IMR-90 (cell line): Measurements from ENCODE around the gene LRP1B. TPM values are rescaled to one million over a fixed set of nuclear protein-coding genes. Genes with fewer than 3 reads are reported as not detected.

Experiments used
- ATAC-seq: fragments of 200-7000 bp; cut with Tn5 transposase; 2 replicates; pipeline ENCODE4 v1.9.1; 2020; ENCODE audit warnings: low read depth, mild to moderate bottlenecking, moderate library complexity
- BruUV-seq: library from RNA; stranded (reverse); fragments of 400-500 nt; replicated peaks from 2 replicates; lab custom pipeline; 2021; lab: Mats Ljungman, UMichigan
- CTCF ChIA-PET: fragments of 300-600 bp; formaldehyde crosslinking; extraction: SDS; loops from one replicate; lab custom pipeline; 2021; ENCODE audit warnings: antibody characterized with exemption; lab: Yijun Ruan, JAX
- POLR2A ChIA-PET: fragments of 300-600 bp; sonication (Branson Sonifier 250); formaldehyde crosslinking; loops from one replicate; lab custom pipeline; 2022; ENCODE audit warnings: antibody characterized with exemption; ENCODE audit not compliant: unreplicated experiment; lab: Charles Lee
- DNase-seq: peaks from one replicate; pipeline ENCODE4 v3.0.0; 2013
- H2AFZ ChIP-seq: replicated peaks from 2 replicates; pipeline ENCODE3; 2013; ENCODE audit warnings: low read length, mild to moderate bottlenecking; ENCODE audit not compliant: poor library complexity
- H2AK5ac ChIP-seq: 2 replicates; pipeline ENCODE4 v1.6.1; 2013; ENCODE audit warnings: low read depth, low read length, inconsistent platforms
- H2AK9ac ChIP-seq: replicated peaks from 2 replicates; pipeline ENCODE3; 2013; ENCODE audit warnings: mild to moderate bottlenecking, low read depth, low read length, moderate library complexity; ENCODE audit not compliant: poor library complexity
- H2BK120ac ChIP-seq: 2 replicates; pipeline ENCODE4 v1.6.1; 2013; ENCODE audit warnings: low read depth, low read length, inconsistent platforms
- H2BK15ac ChIP-seq: 3 replicates; pipeline ENCODE4 v1.6.1; 2013; ENCODE audit warnings: low read depth, low read length, inconsistent platforms
- H2BK20ac ChIP-seq: 2 replicates; pipeline ENCODE4 v1.6.1; 2013; ENCODE audit warnings: low read depth, mild to moderate bottlenecking, inconsistent platforms, low read length, moderate library complexity
- H2BK5ac ChIP-seq: 2 replicates; pipeline ENCODE4 v1.6.1; 2013; ENCODE audit warnings: mild to moderate bottlenecking, low read depth, low read length, inconsistent platforms; ENCODE audit not compliant: poor library complexity, severe bottlenecking
- H3K14ac ChIP-seq: replicated peaks from 2 replicates; pipeline ENCODE4 v1.6.1; 2013; ENCODE audit warnings: low read depth, low read length, inconsistent platforms
- H3K18ac ChIP-seq: 2 replicates; pipeline ENCODE4 v1.6.1; 2013; ENCODE audit warnings: low read depth, low read length, control low read depth
- H3K23ac ChIP-seq: 2 replicates; pipeline ENCODE4 v1.6.1; 2013; ENCODE audit warnings: low read depth, low read length, inconsistent platforms
- H3K27ac ChIP-seq: 2 replicates; pipeline ENCODE4 v1.5.1; 2013; ENCODE audit warnings: mild to moderate bottlenecking, control low read depth, low read length; ENCODE audit not compliant: insufficient read depth
- H3K27me3 ChIP-seq: 2 replicates; pipeline ENCODE4 v1.6.1; 2013; ENCODE audit warnings: low read length; ENCODE audit not compliant: control insufficient read depth, insufficient read depth
- H3K36me3 ChIP-seq: 2 replicates; pipeline ENCODE4 v1.6.1; 2013; ENCODE audit warnings: low read length, mixed read lengths; ENCODE audit not compliant: control insufficient read depth, insufficient read depth
- H3K4ac ChIP-seq: 2 replicates; pipeline ENCODE4 v1.6.1; 2013; ENCODE audit warnings: low read depth, low read length, inconsistent platforms
- H3K4me1 ChIP-seq: 2 replicates; pipeline ENCODE4 v1.6.1; 2013; ENCODE audit warnings: low read length, mixed read lengths; ENCODE audit not compliant: control insufficient read depth, insufficient read depth
- H3K4me2 ChIP-seq: 2 replicates; pipeline ENCODE4 v1.6.1; 2013; ENCODE audit warnings: low read depth, mild to moderate bottlenecking, control low read depth, low read length, moderate library complexity
- H3K4me3 ChIP-seq: 2 replicates; pipeline ENCODE4 v1.5.1; 2013; ENCODE audit warnings: low read depth, mild to moderate bottlenecking, control low read depth, low read length, moderate library complexity; ENCODE audit not compliant: insufficient read depth
- H3K56ac ChIP-seq: 2 replicates; pipeline ENCODE4 v1.6.1; 2013; ENCODE audit warnings: low read length, inconsistent platforms; ENCODE audit not compliant: insufficient read depth; ENCODE audit errors: extremely low read depth
- H3K79me1 ChIP-seq, 2 experiments: 2 replicates each; pipeline ENCODE4 v1.6.1; 2013; ENCODE audit warnings: low read length in 2 of 2, inconsistent platforms in 1 of 2, low read depth in 1 of 2
- H3K9ac ChIP-seq: 2 replicates; pipeline ENCODE4 v1.6.1; 2013; ENCODE audit warnings: low read depth, low read length, control low read depth
- H3K9me1 ChIP-seq: 2 replicates; pipeline ENCODE4 v1.6.1; 2013; ENCODE audit warnings: low read length, inconsistent platforms; ENCODE audit not compliant: insufficient read depth
- H3K9me3 ChIP-seq: 2 replicates; pipeline ENCODE4 v1.6.1; 2013; ENCODE audit warnings: low read length; ENCODE audit not compliant: control insufficient read depth, insufficient read depth
- H4K20me1 ChIP-seq: 2 replicates; pipeline ENCODE4 v1.6.1; 2013; ENCODE audit warnings: low read length, inconsistent platforms; ENCODE audit not compliant: insufficient read depth
- H4K5ac ChIP-seq: 2 replicates; pipeline ENCODE4 v1.6.1; 2013; ENCODE audit warnings: mild to moderate bottlenecking, low read depth, low read length, control low read depth
- H4K8ac ChIP-seq, 2 experiments: 2 replicates each; pipeline ENCODE4 v1.6.1; 2013; ENCODE audit warnings: low read depth in 2 of 2, low read length in 2 of 2, control low read depth in 1 of 2, inconsistent platforms in 1 of 2
- H4K91ac ChIP-seq: 2 replicates; pipeline ENCODE4 v1.6.1; 2013; ENCODE audit warnings: low read depth, low read length, inconsistent platforms; ENCODE audit not compliant: insufficient read depth
- MXI1 ChIP-seq: IDR thresholded peaks from 2 replicates; pipeline ENCODE4 v1.6.1; 2012; ENCODE audit warnings: low read depth, mild to moderate bottlenecking, low read length, moderate library complexity, borderline replicate concordance
- POLR2A ChIP-seq: IDR thresholded peaks from 2 replicates; pipeline ENCODE4 v1.6.1; 2012; ENCODE audit warnings: mild to moderate bottlenecking, low read depth, low read length
- RCOR1 ChIP-seq: IDR thresholded peaks from 2 replicates; pipeline ENCODE4 v1.6.1; 2012; ENCODE audit warnings: mild to moderate bottlenecking, low read length, improper control_type of control experiment; ENCODE audit not compliant: insufficient replicate concordance
- dilution Hi-C: fragments of 300-500 bp; cut with HindIII; formaldehyde crosslinking; loops from one replicate; pipeline ENCODE4 v1.14.3; 2018; ENCODE audit warnings: low sequenced_read_pairs; ENCODE audit not compliant: unreplicated experiment
- in situ Hi-C: fragments of 300-500 bp; cut with MboI; formaldehyde crosslinking; loops from 3 replicates; pipeline ENCODE4 v1.14.3; 2019; ENCODE audit warnings: low sequenced_read_pairs, inconsistent platforms, mixed read lengths
- intact Hi-C: fragments of 100-400 bp; cut with micrococcal nuclease; formaldehyde crosslinking; loops from 2 replicates; pipeline ENCODE4 v1.10.0; 2022
- polyA plus RNA-seq, 3 experiments: library from polyadenylated mRNA; depleted of rRNA; stranded (reverse); fragments of >200 nt; gene quantifications; 2 replicates each; pipeline ENCODE4 v1.2.3, GENCODE V29; 2012; ENCODE audit warnings: low replicate concordance in 1 of 3
- total RNA-seq: library from RNA; depleted of rRNA; stranded (reverse); fragments of >200 nt; gene quantifications from 2 replicates; pipeline ENCODE4 v1.2.3, GENCODE V29; 2012

LRP1B gene
- total and polyA plus RNA-seq, 2 of the 4 experiments (the other 2 are of a cell fraction): under 0.01 to 0.02 TPM

- no peak overlapping the region for H3K4me2 ChIP-seq
- H3K4me1 ChIP-seq: no peaks in the 10 kb centered on the region
- dilution Hi-C loops: no loop called here
- no peak overlapping the region for H2AK9ac ChIP-seq
- in situ Hi-C loops: no loop called here
- no peak overlapping the region for H4K5ac ChIP-seq
- no peaks in the 10 kb centered on the region for H3K79me1 ChIP-seq
- intact Hi-C loops: no loop called here
- H3K9me1 ChIP-seq: no peaks in the 10 kb centered on the region
- no peaks in the 10 kb centered on the region for H3K27me3 ChIP-seq
- DNase-seq (no peak), ATAC-seq (no peak)
- no peak overlapping the region for H2BK5ac ChIP-seq
- no peak overlapping the region for H3K9ac ChIP-seq
- no peak overlapping the region for H4K8ac ChIP-seq
- no peak overlapping the region for H2AK5ac ChIP-seq
- BruUV-seq: no TSS peak
- H3K9me3 ChIP-seq: no peaks in the 10 kb centered on the region
- no peak overlapping the region for H2BK20ac ChIP-seq
- no peak overlapping the region for H4K91ac ChIP-seq
- no peak overlapping the region for H2AFZ ChIP-seq
- no peak overlapping the region for H3K23ac ChIP-seq
- H3K36me3 ChIP-seq: no peaks in the 10 kb centered on the region
- no peaks in the 10 kb centered on the region for H4K20me1 ChIP-seq
- ChIA-PET CTCF (no interaction called here), POLR2A (no interaction called here)
- TF ChIP-seq POLR2A: no peak
- TF ChIP-seq MXI1: no peak
- no peak for TF ChIP-seq RCOR1
- no peak overlapping the region for H3K27ac ChIP-seq
- no peak overlapping the region for H3K4me3 ChIP-seq
- no peak overlapping the region for H2BK15ac ChIP-seq
- no peak overlapping the region for H3K18ac ChIP-seq
- no peak overlapping the region for H3K56ac ChIP-seq
- H3K4ac ChIP-seq: no peak overlapping the region
- H3K14ac ChIP-seq: no peak overlapping the region
- no peak overlapping the region for H2BK120ac ChIP-seq
Measured at GRCh38 chr2:141959016-141959415, 171.8 kb downstream of the LRP1B start.
